ENCODE measurements around the gene PCBP3. TPM values are rescaled to one million over a fixed set of nuclear protein-coding genes. Genes with fewer than 3 reads are reported as not detected.

Gene PCBP3
- total and polyA plus RNA-seq, 2 experiments from 2014 or later = 3.4 to 4.3 TPM

DNA sequence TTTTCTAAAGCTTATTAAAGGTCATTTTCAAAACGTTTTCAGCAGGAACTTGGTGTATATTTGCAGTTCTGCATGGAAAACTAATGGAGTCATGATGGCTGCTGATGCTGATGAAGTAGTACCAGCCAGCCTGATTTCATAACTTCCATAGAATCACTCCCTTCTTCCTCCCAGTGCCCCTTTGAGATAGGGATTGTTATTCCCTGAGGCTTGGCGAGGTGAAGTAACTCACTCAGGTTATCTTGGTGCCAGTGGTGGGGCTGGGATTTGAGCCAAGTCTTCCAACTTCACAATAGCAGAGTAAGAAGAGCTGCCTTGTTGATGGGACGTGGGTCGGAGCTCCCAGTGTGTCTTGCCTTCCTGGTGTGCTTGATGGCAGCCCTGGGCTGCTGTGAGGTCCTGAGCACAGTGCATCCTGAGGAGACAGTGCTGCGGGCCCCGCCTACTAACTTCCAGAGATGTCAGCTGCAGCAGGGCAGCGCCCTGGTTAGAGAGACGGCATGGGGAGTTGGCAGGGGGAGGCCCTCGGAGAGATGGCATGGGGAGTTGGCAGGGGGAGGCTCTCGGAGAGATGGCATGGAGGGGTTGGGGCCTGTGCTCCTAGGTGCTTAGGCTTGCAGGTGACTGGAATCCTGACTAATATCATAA is 92.6 kb downstream of the PCBP3 start:
- H3K9me3 ChIP-seq (ENCODE audit: low read depth) = no peaks in the 10 kb centered on the region
- no peak overlapping the region for H3K4me3 ChIP-seq
- H3K36me3 ChIP-seq = no peaks in the 10 kb centered on the region
- TF ChIP-seq, protein P1, sequence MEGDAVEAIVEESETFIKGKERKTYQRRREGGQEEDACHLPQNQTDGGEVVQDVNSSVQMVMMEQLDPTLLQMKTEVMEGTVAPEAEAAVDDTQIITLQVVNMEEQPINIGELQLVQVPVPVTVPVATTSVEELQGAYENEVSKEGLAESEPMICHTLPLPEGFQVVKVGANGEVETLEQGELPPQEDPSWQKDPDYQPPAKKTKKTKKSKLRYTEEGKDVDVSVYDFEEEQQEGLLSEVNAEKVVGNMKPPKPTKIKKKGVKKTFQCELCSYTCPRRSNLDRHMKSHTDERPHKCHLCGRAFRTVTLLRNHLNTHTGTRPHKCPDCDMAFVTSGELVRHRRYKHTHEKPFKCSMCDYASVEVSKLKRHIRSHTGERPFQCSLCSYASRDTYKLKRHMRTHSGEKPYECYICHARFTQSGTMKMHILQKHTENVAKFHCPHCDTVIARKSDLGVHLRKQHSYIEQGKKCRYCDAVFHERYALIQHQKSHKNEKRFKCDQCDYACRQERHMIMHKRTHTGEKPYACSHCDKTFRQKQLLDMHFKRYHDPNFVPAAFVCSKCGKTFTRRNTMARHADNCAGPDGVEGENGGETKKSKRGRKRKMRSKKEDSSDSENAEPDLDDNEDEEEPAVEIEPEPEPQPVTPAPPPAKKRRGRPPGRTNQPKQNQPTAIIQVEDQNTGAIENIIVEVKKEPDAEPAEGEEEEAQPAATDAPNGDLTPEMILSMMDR (IDR thresholded peaks at IDR 0.05; ENCODE audit: low read depth, low read length) = no peak
- peak in 1 of 2 donors; percentile 11 for DNase-seq (ENCODE audit: low read depth in 1 of 2, low spot score in 1 of 2)
- no peaks in the 10 kb centered on the region for H3K4me1 ChIP-seq (ENCODE audit: low read depth)
- no peaks in the 10 kb centered on the region for H3K27me3 ChIP-seq
- H3K27ac ChIP-seq = no peak overlapping the region

- Histone ChIP-seq H3K36me3 (no peaks in the 10 kb centered on the region), H3K4me1 (ENCODE audit: low read depth) (no peaks in the 10 kb centered on the region), H3K4me3 (no peak overlapping the region), H3K27ac (no peak overlapping the region), H3K9me3 (ENCODE audit: low read depth) (no peaks in the 10 kb centered on the region), H3K27me3 (no peaks in the 10 kb centered on the region)
- no peak for DNase-seq (ENCODE audit: low read depth in 1 of 2, low spot score in 1 of 2)
- TF ChIP-seq, protein P1 (IDR thresholded peaks at IDR 0.05; ENCODE audit: low read depth, low read length) = no peak
Measured at GRCh38 chr21:45736690-45737484, 93.4 kb downstream of the PCBP3 start.

- Histone ChIP-seq H3K27ac (no peak overlapping the region), H3K9me3 (ENCODE audit: low read depth) (no peaks in the 10 kb centered on the region), H3K4me1 (ENCODE audit: low read depth) (no peaks in the 10 kb centered on the region), H3K4me3 (no peak overlapping the region), H3K36me3 (no peaks in the 10 kb centered on the region), H3K27me3 (no peaks in the 10 kb centered on the region)
- DNase-seq (ENCODE audit: low read depth in 1 of 2, low spot score in 1 of 2) = no peak
- TF ChIP-seq, protein P1 (IDR thresholded peaks at IDR 0.05; ENCODE audit: low read depth, low read length) = no peak
Measured at GRCh38 chr21:45737485-45738166, 94.1 kb downstream of the PCBP3 start.

DNA sequence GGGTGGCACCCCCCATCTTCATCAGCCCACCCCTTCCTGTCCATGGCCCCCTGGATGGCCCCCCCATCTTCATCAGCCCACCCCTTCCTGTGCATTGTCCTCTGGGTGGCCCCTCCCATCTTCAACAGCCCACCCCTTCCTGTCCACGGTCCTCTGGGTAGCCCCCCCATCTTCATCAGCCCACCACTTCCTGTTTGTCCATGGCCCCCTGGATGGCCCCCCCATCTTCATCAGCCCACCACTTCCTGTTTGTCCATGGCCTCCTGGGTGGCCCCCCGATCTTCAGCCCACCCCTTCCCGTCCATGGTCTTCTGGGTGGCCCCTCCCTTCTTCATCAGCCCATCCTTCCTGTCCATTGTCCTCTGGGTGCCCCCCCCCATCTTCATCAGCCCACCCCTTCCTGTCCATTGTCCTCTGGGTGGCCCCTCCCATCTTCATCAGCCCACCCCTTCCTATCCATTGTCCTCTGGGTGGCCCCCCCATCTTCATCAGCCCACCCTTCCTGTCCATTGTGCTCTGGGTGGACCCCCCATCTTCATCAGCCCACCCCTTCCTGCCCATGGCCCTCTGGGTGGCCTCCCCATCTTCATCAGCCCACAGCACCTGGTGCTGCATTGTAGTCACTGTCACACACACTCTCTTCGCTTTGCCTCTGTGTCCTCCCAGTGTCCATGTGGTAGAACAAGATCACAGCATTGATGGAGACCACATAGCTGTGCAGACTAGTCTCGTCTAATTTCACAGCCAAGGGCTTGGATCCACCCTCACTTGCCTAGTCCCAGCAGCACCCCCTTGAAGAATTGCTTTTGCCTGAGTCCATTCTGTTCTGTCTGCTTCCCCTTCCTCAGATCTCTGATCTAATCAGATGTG is 95.9 kb downstream of the PCBP3 start:
- no peaks in the 10 kb centered on the region for H3K4me1 ChIP-seq (ENCODE audit: low read depth)
- no peak overlapping the region for H3K27ac ChIP-seq
- no peak overlapping the region for H3K4me3 ChIP-seq
- H3K27me3 ChIP-seq = no peaks in the 10 kb centered on the region
- DNase-seq (ENCODE audit: low read depth in 1 of 2, low spot score in 1 of 2) = no peak
- TF ChIP-seq, protein P1 (IDR thresholded peaks at IDR 0.05; ENCODE audit: low read depth, low read length) = no peak
- no peaks in the 10 kb centered on the region for H3K9me3 ChIP-seq (ENCODE audit: low read depth)
- no peaks in the 10 kb centered on the region for H3K36me3 ChIP-seq

GRCh38 chr21:45740088-45740440 is 96.5 kb downstream of the PCBP3 start:
- no peaks in the 10 kb centered on the region for H3K4me1 ChIP-seq (ENCODE audit: low read depth)
- DNase-seq (ENCODE audit: low read depth in 1 of 2, low spot score in 1 of 2) = no peak
- no peaks in the 10 kb centered on the region for H3K27me3 ChIP-seq
- no peaks in the 10 kb centered on the region for H3K9me3 ChIP-seq (ENCODE audit: low read depth)
- no peaks in the 10 kb centered on the region for H3K36me3 ChIP-seq
- H3K4me3 ChIP-seq = no peak overlapping the region
- TF ChIP-seq, protein P1 (IDR thresholded peaks at IDR 0.05; ENCODE audit: low read depth, low read length) = no peak
- H3K27ac ChIP-seq = no peak overlapping the region
